Duodenal mucosa (tissue), 2 donors: ENCODE results near the gene SIX1.

Source experiments
- H3K27ac ChIP-seq: one replicate; pipeline ENCODE4 v1.7.0; 2013; ENCODE audit warnings: low read depth, low read length
- H3K27me3 ChIP-seq, 2 donors: one replicate each; pipeline ENCODE4 v1.7.0; 2013; ENCODE audit warnings: low read length in 2 of 2, control low read depth in 1 of 2; ENCODE audit not compliant: insufficient read depth in 2 of 2, control insufficient read depth in 1 of 2
- H3K36me3 ChIP-seq, 2 donors: one replicate each; pipeline ENCODE4 v1.7.0; 2013; ENCODE audit warnings: low read length in 2 of 2, control low read depth in 1 of 2; ENCODE audit not compliant: insufficient read depth in 2 of 2, control insufficient read depth in 1 of 2
- H3K4me1 ChIP-seq, 2 donors: one replicate each; pipeline ENCODE4 v1.7.0; 2013; ENCODE audit warnings: low read length in 2 of 2, control low read depth in 1 of 2; ENCODE audit not compliant: insufficient read depth in 2 of 2, control insufficient read depth in 1 of 2
- H3K4me3 ChIP-seq, 2 donors: one replicate each; pipeline ENCODE4 v1.7.0; 2013; ENCODE audit warnings: low read length in 2 of 2, low read depth in 1 of 2
- H3K9ac ChIP-seq, 2 donors: one replicate each; pipeline ENCODE4 v1.7.0; 2013; ENCODE audit warnings: low read length in 2 of 2, low read depth in 1 of 2
- H3K9me3 ChIP-seq, 2 donors: one replicate each; pipeline ENCODE4 v1.7.0; 2013; ENCODE audit warnings: low read length in 2 of 2, control low read depth in 1 of 2; ENCODE audit not compliant: control insufficient read depth in 1 of 2

The SIX1 gene

DNA sequence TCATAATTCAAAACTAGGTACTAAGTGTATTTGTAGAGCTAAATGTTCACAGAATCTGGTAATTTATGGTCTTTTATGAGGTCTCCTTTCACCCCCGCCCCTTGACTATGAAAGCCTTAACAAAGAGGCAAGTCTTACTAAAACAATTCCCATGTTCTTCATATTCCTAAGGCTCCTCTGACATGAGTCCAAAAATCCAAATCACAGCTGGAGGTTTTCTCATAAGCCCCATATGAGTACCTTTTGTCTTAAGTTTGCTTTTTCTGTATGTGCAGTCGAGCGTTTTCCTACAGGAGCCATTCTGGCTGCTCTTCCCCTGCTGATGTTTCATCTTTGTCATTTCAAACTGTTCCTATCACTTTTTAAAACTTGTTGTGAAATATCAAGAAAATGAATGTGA, 55.2 kb downstream of the SIX1 start:
- Histone ChIP-seq H3K27me3 (no peaks in the 10 kb centered on the region), H3K27ac (no peak overlapping the region), H3K36me3 (no peaks in the 10 kb centered on the region), H3K4me3 (no peak overlapping the region), H3K9ac (no peak overlapping the region), H3K9me3 (no peaks in the 10 kb centered on the region), H3K4me1 (no peaks in the 10 kb centered on the region)
